OCI-LY7 (cell line): Measurements from ENCODE around the gene CMIP. TPM values are rescaled to one million over a fixed set of nuclear protein-coding genes. Genes with fewer than 3 reads are reported as not detected.

ENCODE experiments used
- BruUV-seq: library from RNA; stranded (reverse); fragments of 400-500 nt; replicated peaks from 2 replicates; lab custom pipeline; 2021; lab: Mats Ljungman, UMichigan
- CTCF ChIA-PET: fragments of 300-600 bp; sonication (Branson Sonifier 250); formaldehyde crosslinking; loops from one replicate; lab custom pipeline; 2022; ENCODE audit warnings: antibody characterized with exemption; ENCODE audit not compliant: unreplicated experiment; lab: Charles Lee
- POLR2A ChIA-PET: fragments of 300-600 bp; sonication (Branson Sonifier 250); formaldehyde crosslinking; loops from one replicate; lab custom pipeline; 2022; ENCODE audit warnings: antibody characterized with exemption; lab: Charles Lee
- DNase-seq: peaks from one replicate; pipeline ENCODE4 v3.0.0-alpha.2; 2015; ENCODE audit warnings: low spot score
- H2AFZ ChIP-seq: fragments of 200-600 bp; sonication (generic), shearing (Covaris generic); 2 replicates; pipeline ENCODE4 v1.6.1; 2014; ENCODE audit warnings: mild to moderate bottlenecking, antibody characterized with exemption, low read length, moderate library complexity
- H3K27ac ChIP-seq: fragments of 200-600 bp; sonication (generic); 2 replicates; pipeline ENCODE4 v1.5.1; 2014; ENCODE audit warnings: mixed run types, low read depth, mild to moderate bottlenecking, moderate library complexity, low read length, inconsistent platforms; ENCODE audit not compliant: poor library complexity, severe bottlenecking
- H3K36me3 ChIP-seq: fragments of 200-600 bp; sonication (generic); 2 replicates; pipeline ENCODE4 v1.6.1; 2014; ENCODE audit warnings: mild to moderate bottlenecking, antibody characterized with exemption, low read length, moderate library complexity, mixed read lengths; ENCODE audit not compliant: insufficient read depth
- H3K4me1 ChIP-seq: fragments of 200-600 bp; sonication (generic); 2 replicates; pipeline ENCODE4 v1.5.1; 2014; ENCODE audit warnings: mild to moderate bottlenecking, low read length; ENCODE audit not compliant: insufficient read depth, poor library complexity, severe bottlenecking
- H3K4me2 ChIP-seq: fragments of 200-600 bp; sonication (generic); 2 replicates; pipeline ENCODE4 v1.6.1; 2014; ENCODE audit warnings: mild to moderate bottlenecking, low read length
- H3K4me3 ChIP-seq: fragments of 200-600 bp; sonication (generic); 2 replicates; pipeline ENCODE4 v1.5.1; 2014; ENCODE audit warnings: mild to moderate bottlenecking, low read depth, low read length; ENCODE audit not compliant: poor library complexity, severe bottlenecking
- H3K79me2 ChIP-seq: fragments of 200-600 bp; sonication (generic); 2 replicates; pipeline ENCODE4 v1.6.1; 2016; ENCODE audit warnings: low read depth, mild to moderate bottlenecking, low read length, moderate library complexity, mixed read lengths; ENCODE audit not compliant: insufficient read depth
- H3K9me2 ChIP-seq: fragments of 200-600 bp; sonication (generic); 2 replicates; pipeline ENCODE4 v1.6.1; 2016; ENCODE audit warnings: mild to moderate bottlenecking, low read length, mixed read lengths; ENCODE audit not compliant: insufficient read depth
- H3K9me3 ChIP-seq: fragments of 200-600 bp; sonication (generic); 2 replicates; pipeline ENCODE4 v1.6.1; 2014; ENCODE audit warnings: mild to moderate bottlenecking, mixed run types, low read length, mixed read lengths
- H4K20me1 ChIP-seq: fragments of 200-600 bp; sonication (generic); 2 replicates; pipeline ENCODE4 v1.6.1; 2014; ENCODE audit warnings: mild to moderate bottlenecking, antibody characterized with exemption, low read length, moderate library complexity, mixed read lengths; ENCODE audit not compliant: insufficient read depth
- CTCF ChIP-seq: fragments of 200-600 bp; sonication (generic); conservative IDR thresholded peaks from 2 replicates; pipeline ENCODE4 v1.5.1; 2014; ENCODE audit warnings: mild to moderate bottlenecking, antibody characterized with exemption, low read length, moderate library complexity, mixed read lengths
- EZH2phosphoT487 ChIP-seq: fragments of 200-600 bp; sonication (generic); IDR thresholded peaks from 2 replicates; pipeline ENCODE4 v1.6.1; 2018; ENCODE audit warnings: low read depth, borderline replicate concordance, mild to moderate bottlenecking, mixed run types, antibody characterized with exemption, low read length, moderate library complexity, mixed read lengths
- intact Hi-C: fragments of 100-400 bp; cut with micrococcal nuclease; formaldehyde crosslinking; loops from one replicate; pipeline ENCODE4 v1.10.0; 2022; ENCODE audit not compliant: unreplicated experiment
- total RNA-seq, 2 experiments: library from RNA; depleted of rRNA in 1 of 2; stranded (reverse); fragments of >200 nt in 1 of 2; shearing (Covaris generic) in 1 of 2; gene quantifications; 2 replicates each; pipeline ENCODE4 v1.2.3, GENCODE V29; 2014 to 2022

The CMIP gene
- total RNA-seq, 2 experiments from 2014 or later = 15.4 to 70.3 TPM

DNA sequence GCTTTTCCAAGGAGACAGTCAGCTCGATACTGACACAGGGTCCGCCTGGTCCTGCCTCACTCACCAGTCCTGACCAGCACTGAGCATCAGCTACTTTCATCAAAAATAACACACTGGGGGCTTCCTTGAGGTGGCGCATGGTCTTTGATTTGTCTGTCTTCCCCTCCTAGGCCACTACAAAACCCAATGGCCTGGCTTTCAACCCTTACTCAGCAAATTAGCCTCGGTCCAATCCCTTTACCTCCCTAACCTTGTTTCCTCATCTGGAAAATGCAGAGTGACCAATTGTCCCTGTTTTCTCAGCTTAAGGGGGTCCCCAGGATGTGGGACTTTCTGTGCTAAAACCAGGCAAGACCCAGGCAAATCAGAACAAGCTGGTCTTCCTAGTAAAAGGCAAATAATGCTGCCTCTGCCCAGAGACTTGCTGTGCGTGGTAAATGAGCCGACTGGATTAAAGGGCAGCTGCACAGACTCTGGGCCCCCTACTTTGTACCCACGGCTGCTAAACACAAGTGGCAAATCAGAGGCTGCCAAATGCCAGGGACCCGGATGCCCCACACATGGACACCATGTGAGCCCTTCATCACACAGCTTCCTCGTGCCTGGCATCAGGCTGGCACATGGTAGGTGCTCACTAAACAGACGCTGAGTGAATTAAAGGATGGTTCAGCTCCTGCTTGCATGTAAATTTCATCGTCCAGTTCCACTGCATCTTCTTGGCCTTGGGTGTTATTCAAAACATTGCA is 31.2 kb upstream of the CMIP start:
- Histone ChIP-seq H3K4me3 (no peak overlapping the region), H3K4me1 (peaks cover 48% of the 10 kb centered on the region), H3K36me3 (no peaks in the 10 kb centered on the region), H2AFZ (no peak overlapping the region), H3K79me2 (no peaks in the 10 kb centered on the region), H3K27ac (no peak overlapping the region), H3K4me2 (no peak overlapping the region), H4K20me1 (no peaks in the 10 kb centered on the region), H3K9me3 (no peaks in the 10 kb centered on the region), H3K9me2 (no peaks in the 10 kb centered on the region)
- POLR2A ChIA-PET = interaction anchor here (1.0 to 2.4 kb wide), 5 partner anchors 15 to 68 kb away, joined by 3 to 6 read pairs (median 4); no protein-coding TSS in a partner anchor
- BruUV-seq = no TSS peak
- CTCF ChIA-PET = interaction anchor here (0.6 kb wide), 1 partner anchor 93 kb away, joined by 3 read pairs; no protein-coding TSS in a partner anchor
- no peak for DNase-seq
- TF ChIP-seq CTCF (no peak), EZH2phosphoT487 (no peak)
- intact Hi-C loops = loop anchor here (2.0 to 5.0 kb wide), 2 partner anchors 19 to 64 kb away; no protein-coding TSS in a partner anchor

DNA sequence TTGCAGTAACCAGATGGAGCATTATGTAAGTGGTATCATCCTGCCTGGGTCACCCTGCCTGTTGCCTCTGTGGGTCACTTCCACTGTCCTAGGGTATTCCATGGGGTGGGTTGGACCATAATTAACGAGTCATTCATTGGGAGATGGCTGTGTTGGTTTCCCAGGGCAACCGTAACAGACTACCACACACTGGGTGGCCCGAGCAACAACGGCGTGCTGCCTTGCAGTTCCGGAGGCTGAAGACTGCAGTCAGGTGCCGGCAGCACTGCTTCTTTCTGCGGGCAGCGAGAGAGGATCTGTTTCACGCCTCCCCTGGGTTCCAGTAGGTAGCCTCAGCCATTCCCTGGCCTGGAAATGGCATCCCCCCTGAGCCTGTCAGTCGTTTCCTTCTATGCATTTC is 28.9 kb upstream of the CMIP start:
- TF ChIP-seq CTCF (no peak), EZH2phosphoT487 (no peak)
- no peak for DNase-seq
- no peak overlapping the region for H3K4me3 ChIP-seq
- intact Hi-C loops = no loop called here
- H4K20me1 ChIP-seq = no peaks in the 10 kb centered on the region
- no peaks in the 10 kb centered on the region for H3K79me2 ChIP-seq
- H3K9me3 ChIP-seq = no peaks in the 10 kb centered on the region
- H3K4me1 ChIP-seq = peaks cover 36% of the 10 kb centered on the region
- no TSS peak for BruUV-seq
- H3K4me2 ChIP-seq = no peak overlapping the region
- H3K36me3 ChIP-seq = no peaks in the 10 kb centered on the region
- no peak overlapping the region for H3K27ac ChIP-seq
- POLR2A ChIA-PET = interaction anchor here (0.7 kb wide), 1 partner anchor 71 kb away, joined by 5 read pairs; no protein-coding TSS in a partner anchor
- CTCF ChIA-PET = no interaction called here
- no peak overlapping the region for H2AFZ ChIP-seq
- H3K9me2 ChIP-seq = no peaks in the 10 kb centered on the region

- POLR2A ChIA-PET = interaction anchor here (0.7 to 1.1 kb wide), 3 partner anchors 12 to 951 kb away, joined by 3 to 4 read pairs (median 4); no protein-coding TSS in a partner anchor
These were observed 27.9 kb upstream of the CMIP start for GRCh38 chr16:81416749-81417148.

More at GRCh38 chr16:81416749-81417148, 27.9 kb upstream of the CMIP start:
- no peak for DNase-seq
- no peaks in the 10 kb centered on the region for H3K36me3 ChIP-seq
- no peaks in the 10 kb centered on the region for H3K79me2 ChIP-seq
- H3K4me2 ChIP-seq = no peak overlapping the region
- no peaks in the 10 kb centered on the region for H4K20me1 ChIP-seq
- no peak overlapping the region for H3K4me3 ChIP-seq
- peaks cover 36% of the 10 kb centered on the region for H3K4me1 ChIP-seq
- no TSS peak for BruUV-seq
- no peak overlapping the region for H2AFZ ChIP-seq
- CTCF ChIA-PET = no interaction called here
- no peaks in the 10 kb centered on the region for H3K9me3 ChIP-seq
- no peak overlapping the region for H3K27ac ChIP-seq
- H3K9me2 ChIP-seq = no peaks in the 10 kb centered on the region
- intact Hi-C loops = no loop called here
- TF ChIP-seq EZH2phosphoT487 (no peak), CTCF (no peak)
